Natural killer cell treated with Interleukin-12 subunit alpha and Interleukin-12 subunit beta and Interleukin-15 and Interleukin-18, amount 100 ng/mL, for 72 hours (primary cell): ENCODE data around the gene MYB. TPM values are rescaled to one million over a fixed set of nuclear protein-coding genes. Genes with fewer than 3 reads are reported as not detected.
A peak's percentile ranks its signal among the peaks of the same experiment; 100 is the strongest.

Experiments
- ATAC-seq, 2 donors: fragments of 150-1000 bp; cut with Tn5 transposase in 1 of 2; sonication (Bioruptor Pico), chemical (Tn5 transposase) in 1 of 2; 2 replicates each; pipeline ENCODE4 v1.10.0; 2021
- DNase-seq: peaks from one replicate; pipeline ENCODE4 v3.0.0; 2022; ENCODE audit warnings: low spot score
- H3K27ac Mint-ChIP-seq, 2 donors: 1 replicate in 1 of 2; 2 replicates in 1 of 2; pipeline ENCODE4 v1.8.0; 2022; ENCODE audit warnings: mixed read lengths in 2 of 2, mild to moderate bottlenecking in 1 of 2, moderate library complexity in 1 of 2
- H3K27me3 Mint-ChIP-seq, 2 donors: 1 replicate in 1 of 2; 2 replicates in 1 of 2; pipeline ENCODE4 v1.8.0; 2022; ENCODE audit warnings: mixed read lengths in 2 of 2
- H3K36me3 Mint-ChIP-seq: one replicate; pipeline ENCODE4 v1.8.0; 2022; ENCODE audit warnings: mixed read lengths
- H3K4me1 Mint-ChIP-seq, 2 donors: 1 replicate in 1 of 2; 2 replicates in 1 of 2; pipeline ENCODE4 v1.8.0; 2022; ENCODE audit warnings: low read depth in 2 of 2, mixed read lengths in 2 of 2, mild to moderate bottlenecking in 1 of 2
- H3K4me3 Mint-ChIP-seq: one replicate; pipeline ENCODE4 v1.8.0; 2022; ENCODE audit warnings: mixed read lengths
- H3K9me3 Mint-ChIP-seq: 2 replicates; pipeline ENCODE4 v1.8.0; 2022; ENCODE audit warnings: mixed read lengths
- total RNA-seq, 2 donors: library from RNA; stranded (reverse); gene quantifications; one replicate each; pipeline ENCODE4 v1.2.3, GENCODE V29; 2022

Gene MYB
- total RNA-seq, 2 donors from 2014 or later = 66.1 to 145 TPM

DNA sequence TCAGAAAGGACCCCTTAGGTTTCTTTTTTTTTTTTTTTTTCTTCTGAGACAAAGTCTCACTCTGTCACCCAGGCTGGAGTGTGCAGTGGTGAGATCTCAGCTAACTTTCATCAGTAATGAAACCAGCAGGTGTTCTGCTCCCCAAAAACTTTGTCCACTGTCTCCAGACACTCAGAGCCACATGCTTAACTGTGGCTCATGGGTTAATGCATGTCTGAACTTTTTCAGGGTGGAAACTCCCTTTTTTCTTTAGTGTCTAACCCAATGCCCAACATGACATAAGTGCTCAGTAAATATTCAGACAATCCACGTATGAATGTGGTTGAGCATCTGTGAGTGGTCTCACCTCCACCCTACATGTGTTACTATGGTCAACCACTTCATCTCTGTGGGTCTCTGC lies 45.4 kb downstream of the MYB start:
- ATAC-seq = peak; percentile 39 to 40
- no peak for DNase-seq
- no peaks in the 10 kb centered on the region for H3K27me3 Mint-ChIP-seq

DNA sequence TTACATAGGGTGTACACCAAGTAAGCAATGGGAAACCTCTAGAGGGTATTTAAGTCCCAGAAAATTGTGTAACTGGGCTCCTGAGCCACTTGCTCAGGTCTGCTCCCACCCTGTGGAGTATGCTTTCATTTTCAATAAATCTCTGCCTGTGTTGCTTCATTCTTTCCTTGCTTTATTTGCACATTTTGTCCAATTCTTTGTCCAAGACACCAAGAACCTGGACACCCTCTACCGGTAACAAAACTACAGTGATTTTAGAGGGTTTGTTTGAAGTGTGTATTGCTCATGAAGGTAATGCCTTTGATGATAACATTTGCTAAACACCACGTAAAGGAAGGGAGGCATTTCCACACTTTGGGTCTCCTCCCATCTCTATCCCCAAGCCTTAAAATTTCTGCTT lies 46.2 kb downstream of the MYB start:
- Mint-ChIP-seq H3K36me3 (peaks cover 11% of the 10 kb centered on the region), H3K27ac (no peak overlapping the region), H3K4me1 (peaks cover 24 to 31% of the 10 kb centered on the region in 2 donors), H3K4me3 (no peak overlapping the region), H3K27me3 (no peaks in the 10 kb centered on the region), H3K9me3 (no peaks in the 10 kb centered on the region)
- DNase-seq (no peak), ATAC-seq (no peak)

More for the DNA sequence above, 45.4 kb downstream of the MYB start:
- Mint-ChIP-seq H3K4me1 (peaks cover 21 to 30% of the 10 kb centered on the region in 2 donors), H3K36me3 (peaks cover 11% of the 10 kb centered on the region), H3K9me3 (no peaks in the 10 kb centered on the region), H3K4me3 (no peak overlapping the region), H3K27ac (no peak overlapping the region)

- no peak overlapping the region for H3K4me3 Mint-ChIP-seq
- ATAC-seq (no peak), DNase-seq (no peak)
- H3K9me3 Mint-ChIP-seq = no peaks in the 10 kb centered on the region
- H3K36me3 Mint-ChIP-seq = peaks cover 11% of the 10 kb centered on the region
- H3K27ac Mint-ChIP-seq = no peak overlapping the region
- peaks cover 22 to 31% of the 10 kb centered on the region in 2 donors for H3K4me1 Mint-ChIP-seq
- no peaks in the 10 kb centered on the region for H3K27me3 Mint-ChIP-seq
Measured at GRCh38 chr6:135227758-135228157, 46.6 kb downstream of the MYB start.

DNA sequence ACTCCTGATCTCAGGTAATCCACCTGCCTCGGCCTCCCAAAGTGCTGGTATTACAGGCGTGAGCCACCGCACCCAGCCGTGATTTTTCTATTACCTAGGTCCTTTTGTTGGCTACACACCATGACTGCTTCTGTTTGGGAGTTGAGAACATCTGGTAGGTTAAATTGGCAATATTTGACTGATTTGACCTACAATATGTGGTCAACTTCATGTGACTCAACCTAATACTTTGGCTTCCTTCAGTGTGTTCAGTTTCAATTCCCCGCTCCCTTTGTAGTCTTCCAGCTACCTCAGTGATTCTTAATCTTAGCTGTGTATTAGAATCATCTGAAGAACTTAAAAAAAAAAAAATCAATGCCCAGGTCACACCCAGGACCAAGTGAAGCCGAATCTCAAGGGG lies 47.4 kb downstream of the MYB start:
- Mint-ChIP-seq H3K27me3 (no peaks in the 10 kb centered on the region), H3K27ac (no peak overlapping the region), H3K4me3 (no peak overlapping the region), H3K4me1 (peaks cover 18 to 26% of the 10 kb centered on the region in 2 donors), H3K9me3 (no peaks in the 10 kb centered on the region), H3K36me3 (peaks cover 9% of the 10 kb centered on the region)
- no peak for ATAC-seq
- no peak for DNase-seq

- DNase-seq (no peak), ATAC-seq (no peak)
- Mint-ChIP-seq H3K9me3 (no peaks in the 10 kb centered on the region), H3K4me3 (no peak overlapping the region), H3K36me3 (peaks cover 4% of the 10 kb centered on the region), H3K27ac (no peak overlapping the region), H3K4me1 (peaks cover 15 to 28% of the 10 kb centered on the region in 2 donors), H3K27me3 (no peaks in the 10 kb centered on the region)
Measured at GRCh38 chr6:135229996-135230395, 48.9 kb downstream of the MYB start.

DNA sequence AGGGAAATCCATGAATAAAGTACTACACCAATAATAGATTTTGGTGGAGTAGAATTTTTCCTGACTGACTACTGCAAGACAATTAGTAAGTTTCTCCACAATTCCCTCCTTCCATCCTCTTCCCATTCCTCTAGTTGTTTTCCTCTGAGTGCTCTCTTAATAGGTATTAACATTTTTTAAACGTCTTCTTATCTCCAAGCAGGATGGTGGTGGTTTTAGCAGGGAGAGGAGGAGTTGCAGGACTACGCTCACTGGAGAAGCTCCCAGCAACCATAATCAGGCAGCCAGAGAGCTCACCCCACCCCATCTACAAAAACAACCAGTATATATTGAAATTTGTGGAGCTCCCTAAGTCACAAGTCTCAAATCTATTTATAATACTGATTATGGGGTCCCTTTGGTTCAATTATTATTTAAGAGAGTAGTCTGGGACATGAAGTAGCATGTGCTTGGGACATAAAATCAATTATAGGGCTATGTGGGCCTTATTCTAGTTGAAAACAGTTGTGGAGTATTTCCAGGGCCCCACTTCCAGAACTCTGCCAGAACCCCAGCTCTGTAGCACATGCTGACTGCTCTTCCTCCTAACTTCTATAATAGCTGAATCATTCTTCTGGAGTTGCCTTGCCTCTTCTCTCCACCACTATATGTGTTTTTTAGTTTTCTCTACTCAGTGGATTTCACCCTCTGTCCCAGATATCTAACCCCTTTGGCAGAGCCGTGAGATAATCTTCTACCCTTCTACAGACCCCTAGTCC lies 49.8 kb downstream of the MYB start:
- Mint-ChIP-seq H3K27me3 (no peaks in the 10 kb centered on the region), H3K4me3 (peak overlapping the region; percentile 28), H3K36me3 (peaks cover 4% of the 10 kb centered on the region), H3K4me1 (peaks cover 15 to 28% of the 10 kb centered on the region in 2 donors), H3K27ac (peak overlapping the region in 1 of 2 donors; percentile 65), H3K9me3 (no peaks in the 10 kb centered on the region)
- DNase-seq (no peak), ATAC-seq (peak in 1 of 2 donors; percentile 6)

DNA sequence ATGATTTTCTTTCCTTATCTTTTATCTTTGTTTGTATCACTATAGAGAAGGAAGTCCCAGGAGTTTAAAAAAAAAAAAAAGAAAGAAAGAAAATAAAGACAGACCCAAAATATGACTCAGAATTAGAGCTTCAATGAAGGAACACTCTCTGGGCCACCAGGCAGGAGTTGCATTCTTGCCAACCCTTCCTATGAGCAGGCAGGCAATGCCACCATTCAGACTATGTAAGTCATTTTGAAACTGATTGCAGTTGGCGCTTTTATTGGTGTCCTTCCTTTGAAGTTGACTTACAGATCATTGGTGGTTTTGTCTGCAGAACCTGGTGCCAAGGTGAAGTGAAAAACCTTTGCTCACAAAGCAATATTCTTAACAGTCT lies 50.3 kb downstream of the MYB start:
- H3K27ac Mint-ChIP-seq = peak overlapping the region in 1 of 2 donors; percentile 65
- H3K36me3 Mint-ChIP-seq = peaks cover 4% of the 10 kb centered on the region
- DNase-seq (no peak), ATAC-seq (peak; percentile 70 to 87)
- H3K27me3 Mint-ChIP-seq = no peaks in the 10 kb centered on the region
- peaks cover 16 to 31% of the 10 kb centered on the region in 2 donors for H3K4me1 Mint-ChIP-seq
- peak overlapping the region; percentile 28 for H3K4me3 Mint-ChIP-seq
- H3K9me3 Mint-ChIP-seq = no peaks in the 10 kb centered on the region

GRCh38 chr6:135233686-135234491 lies 52.8 kb downstream of the MYB start:
- ATAC-seq (peak in 1 of 2 donors; percentile 62), DNase-seq (no peak)
- peaks cover 14 to 29% of the 10 kb centered on the region in 2 donors for H3K4me1 Mint-ChIP-seq
- H3K27ac Mint-ChIP-seq = no peak overlapping the region
- no peaks in the 10 kb centered on the region for H3K36me3 Mint-ChIP-seq
- no peaks in the 10 kb centered on the region for H3K9me3 Mint-ChIP-seq
- H3K27me3 Mint-ChIP-seq = peaks cover 0 to 1% of the 10 kb centered on the region in 2 donors
- peak overlapping the region; percentile 14 for H3K4me3 Mint-ChIP-seq

DNA sequence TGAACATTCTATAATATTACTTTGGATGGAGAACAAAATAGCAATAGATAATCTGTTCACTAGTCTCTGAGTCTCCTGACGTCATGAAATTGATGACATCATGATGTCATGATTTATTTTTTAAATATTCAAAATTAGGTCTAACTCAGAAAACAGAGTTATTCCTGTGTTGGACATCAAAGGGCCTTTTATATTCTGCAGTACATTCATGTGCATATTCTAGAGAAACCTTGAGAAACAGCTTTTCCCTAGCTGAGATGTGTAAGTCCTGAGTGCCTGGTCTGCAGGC lies 53.3 kb downstream of the MYB start:
- DNase-seq = no peak
- no peak overlapping the region for H3K27ac Mint-ChIP-seq
- H3K4me3 Mint-ChIP-seq = peak overlapping the region; percentile 14
- peaks cover 0 to 6% of the 10 kb centered on the region in 2 donors for H3K27me3 Mint-ChIP-seq
- no peaks in the 10 kb centered on the region for H3K36me3 Mint-ChIP-seq
- no peak for ATAC-seq
- H3K4me1 Mint-ChIP-seq = peaks cover 14 to 29% of the 10 kb centered on the region in 2 donors
- H3K9me3 Mint-ChIP-seq = no peaks in the 10 kb centered on the region

GRCh38 chr6:135235716-135236115 lies 54.6 kb downstream of the MYB start:
- H3K27me3 Mint-ChIP-seq = peaks cover 0 to 6% of the 10 kb centered on the region in 2 donors
- no peak overlapping the region for H3K27ac Mint-ChIP-seq
- no peaks in the 10 kb centered on the region for H3K9me3 Mint-ChIP-seq
- ATAC-seq (no peak), DNase-seq (no peak)
- H3K4me3 Mint-ChIP-seq = no peak overlapping the region
- H3K36me3 Mint-ChIP-seq = no peaks in the 10 kb centered on the region
- peaks cover 14 to 27% of the 10 kb centered on the region in 2 donors for H3K4me1 Mint-ChIP-seq

DNA sequence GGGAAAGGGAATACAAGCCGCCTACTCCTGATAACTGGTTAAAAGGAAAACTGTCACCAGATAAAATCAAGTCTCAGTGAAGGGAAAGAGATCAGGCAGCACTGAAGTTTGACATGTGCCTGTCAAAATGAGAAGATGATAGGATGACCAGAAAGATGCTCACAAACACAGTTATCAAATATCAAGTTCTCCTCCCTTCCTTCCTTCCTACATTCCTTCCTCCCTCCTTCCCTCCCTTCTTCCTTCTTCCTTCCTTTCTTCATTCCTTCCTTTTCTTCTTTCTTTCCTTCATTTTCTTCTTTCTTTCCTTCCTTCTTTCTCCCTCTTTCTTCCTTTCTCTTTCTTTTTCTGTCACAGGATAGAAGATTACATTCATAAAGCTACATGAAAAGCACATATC lies 55.2 kb downstream of the MYB start:
- no peak overlapping the region for H3K27ac Mint-ChIP-seq
- H3K4me1 Mint-ChIP-seq = peaks cover 11 to 21% of the 10 kb centered on the region in 2 donors
- no peaks in the 10 kb centered on the region for H3K36me3 Mint-ChIP-seq
- no peak for DNase-seq
- peaks cover 0 to 6% of the 10 kb centered on the region in 2 donors for H3K27me3 Mint-ChIP-seq
- H3K9me3 Mint-ChIP-seq = no peaks in the 10 kb centered on the region
- peak overlapping the region; percentile 4 for H3K4me3 Mint-ChIP-seq
- no peak for ATAC-seq

- peak overlapping the region; percentile 4 for H3K4me3 Mint-ChIP-seq
- ATAC-seq (no peak), DNase-seq (no peak)
- H3K4me1 Mint-ChIP-seq = peaks cover 8 to 17% of the 10 kb centered on the region in 2 donors
- H3K27ac Mint-ChIP-seq = no peak overlapping the region
- H3K27me3 Mint-ChIP-seq = peaks cover 0 to 6% of the 10 kb centered on the region in 2 donors
- H3K9me3 Mint-ChIP-seq = no peaks in the 10 kb centered on the region
- no peaks in the 10 kb centered on the region for H3K36me3 Mint-ChIP-seq
Measured at GRCh38 chr6:135236732-135237131, 55.6 kb downstream of the MYB start.

- no peak for ATAC-seq
- no peak for DNase-seq
- H3K9me3 Mint-ChIP-seq = no peaks in the 10 kb centered on the region
- H3K4me1 Mint-ChIP-seq = peaks cover 3 to 6% of the 10 kb centered on the region in 2 donors
- H3K36me3 Mint-ChIP-seq = no peaks in the 10 kb centered on the region
- H3K27me3 Mint-ChIP-seq = peaks cover 0 to 8% of the 10 kb centered on the region in 2 donors
- H3K4me3 Mint-ChIP-seq = no peak overlapping the region
- no peak overlapping the region for H3K27ac Mint-ChIP-seq
Measured at GRCh38 chr6:135240711-135241110, 59.6 kb downstream of the MYB start.
